Activated CD4-positive, alpha-beta T cell treated with anti-CD3 and anti-CD28 coated beads for 48 hours (primary cell): Measurements from ENCODE around the gene CALML6.
"Not testable (repeated sequence)": the region's sequence is repeated elsewhere in the genome, so short reads cannot be mapped to it uniquely, and the experiment has no call there.

ENCODE experiments used
- DNase-seq: peaks from one replicate; pipeline ENCODE4 v3.0.0-alpha.2; 2020

CALML6 gene

GRCh38 chr1:1925437-1926345 lies 10.6 kb downstream of the CALML6 start:
- DNase-seq = no peak

DNA sequence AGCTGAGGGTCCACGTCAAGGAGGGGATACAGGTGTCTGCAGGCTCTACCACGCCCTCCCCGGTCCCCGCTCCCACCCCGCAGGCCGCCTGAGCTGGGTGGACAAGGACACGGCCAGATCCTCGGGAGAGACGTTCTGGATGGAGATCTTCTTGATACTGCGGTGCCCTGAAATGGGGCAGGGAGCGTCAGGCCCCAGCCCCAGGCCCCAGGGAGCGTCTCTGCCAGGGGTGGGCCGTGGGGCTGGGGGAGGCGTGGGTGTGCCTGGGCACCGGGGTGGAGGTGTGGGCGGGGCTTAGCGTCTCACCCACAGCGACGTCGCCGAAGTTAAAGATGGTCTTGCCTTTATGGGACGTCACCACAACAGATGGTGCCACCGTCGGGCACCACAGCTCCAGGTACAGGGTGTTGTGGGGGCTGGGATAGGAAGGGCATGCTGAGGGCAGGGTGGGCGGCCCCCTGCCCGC lies 11.3 kb downstream of the CALML6 start:
- DNase-seq = no peak

GRCh38 chr1:1926886-1927660 lies 12.0 kb downstream of the CALML6 start:
- DNase-seq = no peak

GRCh38 chr1:1927751-1928150 lies 12.7 kb downstream of the CALML6 start:
- no peak for DNase-seq

- DNase-seq = no peak
Observed at GRCh38 chr1:1928231-1929101, 13.4 kb downstream of the CALML6 start.

GRCh38 chr1:1929102-1929638 lies 14.1 kb downstream of the CALML6 start:
- DNase-seq = no peak

- DNase-seq = no peak
Observed at GRCh38 chr1:1929639-1930545, 14.8 kb downstream of the CALML6 start.

DNA sequence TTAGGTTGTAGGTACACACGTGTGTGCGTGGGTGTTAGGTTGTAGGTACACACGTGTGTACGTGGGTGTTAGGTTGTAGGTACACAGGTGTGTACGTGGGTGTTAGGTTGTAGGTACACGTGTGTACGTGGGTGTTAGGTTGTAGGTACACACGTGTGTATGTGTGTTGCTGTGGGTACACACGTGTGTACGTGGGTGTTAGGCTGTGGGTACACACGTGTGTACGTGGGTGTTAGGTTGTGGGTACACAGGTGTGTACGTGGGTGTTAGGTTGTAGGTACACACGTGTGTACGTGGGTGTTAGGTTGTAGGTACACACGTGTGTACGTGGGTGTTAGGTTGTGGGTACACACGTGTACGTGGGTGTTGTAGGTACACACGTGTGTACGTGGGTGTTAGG lies 19.8 kb downstream of the CALML6 start:
- not testable (repeated sequence) for DNase-seq

DNA sequence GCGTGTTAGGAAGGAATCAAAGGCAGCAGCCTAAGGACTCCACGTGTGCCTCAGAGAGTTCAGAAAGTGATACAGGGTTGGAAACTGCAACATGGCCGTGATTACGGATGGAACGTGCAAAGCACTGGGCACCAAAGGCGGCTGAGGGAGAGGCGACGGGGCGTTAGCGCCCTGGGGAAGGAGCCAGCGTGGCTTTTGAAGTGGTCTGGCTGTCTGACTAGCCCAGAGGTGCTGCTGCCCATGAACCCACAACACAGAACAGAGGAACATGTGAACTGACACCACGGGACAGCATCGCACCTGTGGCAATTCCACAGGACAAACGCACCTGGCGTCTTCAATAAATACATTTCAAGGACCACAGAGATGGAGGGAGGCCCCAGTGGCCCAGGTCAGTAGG lies 22.0 kb downstream of the CALML6 start:
- no peak for DNase-seq

- no peak for DNase-seq
Observed at GRCh38 chr1:1937549-1938275, 22.7 kb downstream of the CALML6 start.

DNA sequence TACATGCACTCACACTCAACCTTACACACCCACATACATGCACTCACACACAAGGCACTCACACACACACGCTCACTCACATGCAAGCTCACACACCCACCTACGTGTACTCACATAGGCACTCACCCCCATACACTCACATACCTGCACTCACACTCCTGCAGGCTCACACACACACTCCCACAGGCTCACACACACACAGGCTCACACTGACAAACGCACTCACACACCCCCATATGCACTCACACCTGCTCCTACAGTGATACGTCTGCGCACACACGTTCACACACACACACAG lies 23.2 kb downstream of the CALML6 start:
- DNase-seq = no peak

GRCh38 chr1:1938613-1939295 lies 23.7 kb downstream of the CALML6 start:
- DNase-seq = no peak

DNA sequence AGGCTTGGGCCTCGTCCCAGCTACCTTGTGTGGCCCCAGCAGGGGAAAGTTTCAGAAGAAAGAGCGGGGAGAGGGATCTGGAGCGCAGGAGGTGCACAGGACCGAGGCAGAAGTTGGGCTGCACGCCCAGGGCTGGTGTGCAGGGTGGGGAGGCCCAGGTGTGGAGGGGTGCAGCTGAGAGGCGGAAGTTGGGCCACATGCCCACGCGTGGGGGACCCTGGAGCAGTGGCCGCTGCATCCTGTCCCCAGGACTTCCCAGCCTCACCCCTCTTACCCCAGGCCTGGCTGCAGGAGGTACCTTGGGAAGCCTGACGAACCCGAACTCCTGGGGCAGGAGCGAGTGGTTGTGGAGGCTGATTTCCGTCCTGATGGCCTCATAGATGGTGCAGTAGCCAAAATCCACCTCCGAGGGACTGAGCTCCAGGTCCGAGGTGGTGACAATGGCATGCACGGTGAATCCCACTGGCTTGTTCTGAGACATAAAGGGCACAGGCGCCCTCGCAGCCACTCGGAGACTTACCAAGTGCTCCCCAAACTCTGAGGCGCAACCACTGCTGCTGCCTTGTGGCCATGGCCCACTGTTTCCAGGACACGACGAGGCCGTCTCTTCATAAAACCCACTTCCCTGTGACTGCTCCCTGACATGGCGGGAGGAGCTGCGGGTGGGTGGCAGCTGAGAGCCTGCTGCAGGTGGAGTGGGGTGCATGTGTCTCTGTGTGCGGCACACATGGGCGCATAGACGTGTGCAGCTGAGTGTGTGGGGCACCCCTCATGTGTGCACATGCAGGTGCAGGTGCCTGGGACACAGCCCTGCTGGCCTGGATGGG lies 24.4 kb downstream of the CALML6 start:
- no peak for DNase-seq

DNA sequence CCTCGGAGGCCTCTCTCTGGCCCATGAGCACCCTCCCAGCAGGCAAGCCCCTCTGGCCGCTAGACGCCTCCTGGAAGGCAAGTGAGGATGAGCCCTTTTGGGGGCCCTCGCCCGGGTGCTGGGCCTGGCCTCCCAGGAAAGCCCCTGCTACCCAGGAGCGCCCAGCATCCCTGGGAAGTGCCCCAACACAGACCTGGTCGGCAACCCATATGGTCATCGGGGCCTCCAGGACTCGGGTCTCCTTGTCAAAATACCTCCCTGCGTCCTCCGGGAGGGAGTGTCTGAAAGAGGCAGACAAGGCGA lies 25.0 kb downstream of the CALML6 start:
- no peak for DNase-seq

DNA sequence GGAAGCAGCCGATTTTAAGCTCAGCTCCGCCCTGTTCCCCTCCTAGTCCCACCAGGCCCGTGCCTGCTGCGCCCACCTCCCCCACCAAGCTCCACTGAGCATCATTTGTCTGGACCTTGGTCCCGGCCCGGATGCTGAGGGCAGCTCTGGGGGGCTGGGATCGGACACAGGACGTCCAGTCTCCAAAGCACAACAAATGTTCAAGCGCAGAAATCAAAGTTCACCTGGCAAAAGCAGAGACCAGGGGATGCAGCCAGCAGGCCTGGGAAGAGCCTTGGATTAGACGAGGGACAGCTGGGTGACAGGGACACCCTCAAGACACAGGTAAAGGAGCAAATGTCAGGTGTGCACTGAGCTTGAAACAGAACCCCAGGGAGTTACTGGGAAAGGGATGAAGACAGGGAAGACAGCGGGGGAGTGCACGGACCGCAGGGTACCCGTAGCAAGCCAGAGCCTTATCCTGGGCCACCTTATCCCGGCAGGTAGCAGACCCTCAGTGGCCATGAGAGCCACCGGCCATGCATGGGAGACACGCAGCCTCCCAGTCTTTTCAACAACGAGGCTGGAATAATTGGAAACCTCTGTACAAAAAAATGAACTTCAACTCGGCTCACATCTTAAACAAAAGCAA lies 26.3 kb downstream of the CALML6 start:
- no peak for DNase-seq

DNA sequence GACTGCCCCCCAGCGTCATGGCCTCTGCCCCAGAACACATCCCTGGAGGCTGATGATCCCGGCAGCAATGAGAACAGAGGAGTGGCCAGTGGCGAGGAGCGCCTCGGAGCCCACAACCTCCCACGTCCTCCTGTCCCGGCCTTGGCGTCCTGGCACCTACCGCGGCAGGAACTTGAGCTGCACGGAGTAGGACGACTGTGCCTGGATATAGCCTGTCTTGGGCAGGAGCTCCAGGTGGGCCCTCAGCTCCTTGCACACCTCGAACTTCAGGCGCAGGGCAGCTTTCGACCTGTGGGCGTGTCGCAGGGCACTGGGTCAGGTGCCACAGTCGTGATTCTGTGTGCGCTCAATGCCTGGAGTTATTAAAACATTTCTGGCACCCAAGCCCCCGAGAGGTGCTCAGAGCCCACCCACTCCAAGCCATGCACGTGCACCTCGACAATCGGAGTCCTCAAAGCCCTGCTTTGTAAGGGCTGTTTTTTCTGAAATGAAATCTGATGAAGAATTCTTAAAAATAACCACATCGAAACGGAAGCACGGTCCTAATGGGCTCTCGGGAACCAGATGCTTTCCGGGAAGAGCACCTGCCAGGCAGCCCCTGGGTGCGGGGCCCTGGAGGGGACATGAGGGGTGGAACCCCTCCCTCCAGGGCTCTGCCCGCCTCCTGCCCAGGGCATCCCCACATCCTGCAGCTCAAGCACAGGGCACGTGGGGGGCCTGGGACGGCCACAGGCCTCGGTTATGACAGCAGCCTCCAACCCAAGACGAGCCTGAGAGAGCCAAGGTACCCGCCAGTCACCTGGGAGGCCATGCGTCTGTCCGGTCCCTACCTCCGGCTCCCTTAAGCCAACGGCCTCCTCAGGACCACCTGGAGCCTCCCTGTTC lies 27.1 kb downstream of the CALML6 start:
- DNase-seq = no peak

- DNase-seq = no peak
Observed at GRCh38 chr1:1942753-1943656, 27.9 kb downstream of the CALML6 start.
